ENCODE measurements around the gene CLCNKB. TPM values are rescaled to one million over a fixed set of nuclear protein-coding genes. Genes with fewer than 3 reads are reported as not detected.

Gene CLCNKB
- total and polyA plus RNA-seq, 2 of the 13 experiments (the other 11 are each of a cell fraction or from before 2014, with no cell fraction given) = 0.04 TPM; not detected in 1

- TF ChIP-seq ZNF414 (CRISPR knock-in tag; IDR thresholded peaks at IDR 0.05) (no peak), NFAT5 (CRISPR knock-in tag; IDR thresholded peaks at IDR 0.05) (no peak), CTCF (CRISPR knock-in tag; IDR thresholded peaks at IDR 0.05) (peak; percentile 95), TFDP1 (CRISPR knock-in tag; IDR thresholded peaks at IDR 0.05; ENCODE audit: borderline replicate concordance) (no peak), BCLAF1 (IDR thresholded peaks at IDR 0.05) (no peak), THYN1 (CRISPR knock-in tag; IDR thresholded peaks at IDR 0.05; ENCODE audit: borderline replicate concordance, low read depth) (no peak), GATA4 (IDR thresholded peaks at IDR 0.05; ENCODE audit: borderline replicate concordance, low read depth) (no peak), RNF2 (conservative IDR thresholded peaks at IDR 0.05; ENCODE audit: low read depth) (no peak), GPBP1L1 (CRISPR knock-in tag; IDR thresholded peaks at IDR 0.05) (no peak), ZNF543 (CRISPR knock-in tag; IDR thresholded peaks at IDR 0.05) (no peak), BHLHE40 (IDR thresholded peaks at IDR 0.05; ENCODE audit: low read length) (no peak), ELF3 (CRISPR knock-in tag; IDR thresholded peaks at IDR 0.05) (peak; percentile 60), ZNF839 (CRISPR knock-in tag; IDR thresholded peaks at IDR 0.05; ENCODE audit: borderline replicate concordance) (no peak), TEAD2 (CRISPR knock-in tag; IDR thresholded peaks at IDR 0.05) (no peak)
Measured at GRCh38 chr1:16078925-16079656, 35.5 kb downstream of the CLCNKB start (continued).

All from HepG2 (cell line).